HepG2 (cell line): ENCODE measurements around the gene OVOL2. TPM values are rescaled to one million over a fixed set of nuclear protein-coding genes. Genes with fewer than 3 reads are reported as not detected.

Experiments
- ATAC-seq: fragments of 200-7000 bp; cut with Tn5 transposase; 3 replicates; pipeline ENCODE4 v1.9.1; 2020; ENCODE audit warnings: mild to moderate bottlenecking, moderate library complexity
- BruUV-seq: library from RNA; stranded (reverse); fragments of 400-500 nt; replicated peaks from 2 replicates; lab custom pipeline; 2021; lab: Mats Ljungman, UMichigan
- CTCF ChIA-PET: fragments of 300-600 bp; formaldehyde crosslinking; extraction: SDS; loops from one replicate; lab custom pipeline; 2021; ENCODE audit warnings: low total read pairs, inconsistent platforms, low intra/inter-chr PET ratio; lab: Yijun Ruan, JAX
- POLR2A ChIA-PET: fragments of 350-600 bp; sonication (Branson Sonifier 250); formaldehyde crosslinking; loops from one replicate; lab custom pipeline; 2020; ENCODE audit warnings: antibody characterized with exemption, inconsistent platforms; lab: Yijun Ruan, JAX
- DNase-seq: peaks from one replicate; pipeline ENCODE4 v3.0.0-alpha.2; 2015; ENCODE audit warnings: low spot score
- FAIRE-seq: peaks from 3 replicates; lab custom pipeline; 2011; peaks lifted over from hg19 to GRCh38; lab: Jason Lieb, UNC
- H2AFZ ChIP-seq: one replicate; pipeline ENCODE4 v1.6.1; 2011; ENCODE audit warnings: low read length, inconsistent platforms
- H3K27ac ChIP-seq: fragments of 300-600 bp; 3 replicates; pipeline ENCODE4 v1.8.0; 2011; ENCODE audit warnings: mixed run types, mild to moderate bottlenecking, mixed read lengths, low read length, inconsistent platforms; ENCODE audit not compliant: insufficient read depth; ENCODE audit errors: extremely low read length
- H3K27me3 ChIP-seq, 2 experiments: fragments of 200-600 bp in 1 of 2; 2 replicates in 1 of 2; 3 replicates in 1 of 2; pipeline versions ENCODE4 v1.6.0 to v1.8.0; 2011; ENCODE audit warnings: low read length in 2 of 2, mild to moderate bottlenecking in 2 of 2, moderate library complexity in 2 of 2, inconsistent platforms in 1 of 2; ENCODE audit not compliant: insufficient read depth in 2 of 2, control insufficient read depth in 1 of 2
- H3K36me3 ChIP-seq, 2 experiments: fragments of 200-600 bp in 1 of 2; replicated peaks in 1 of 2; 2 replicates in 1 of 2; 3 replicates in 1 of 2; pipeline versions ENCODE4 v1.5.1 to v1.8.0; 2011; ENCODE audit warnings: low read length in 2 of 2, inconsistent platforms in 1 of 2; ENCODE audit not compliant: insufficient read depth in 2 of 2, control insufficient read depth in 1 of 2
- H3K4me1 ChIP-seq: 2 replicates; pipeline ENCODE4 v1.5.1; 2012; ENCODE audit warnings: low read length, inconsistent platforms; ENCODE audit not compliant: insufficient read depth
- H3K4me2 ChIP-seq: 2 replicates; pipeline ENCODE4 v1.6.0; 2011; ENCODE audit warnings: low read depth, low read length, inconsistent platforms
- H3K4me3 ChIP-seq, 3 experiments: fragments of 200-600 bp in 1 of 3; sonication (generic), shearing (Covaris generic) in 1 of 3; replicated peaks in 1 of 3; 2 replicates each; pipeline ENCODE4 v1.5.1; 2011 to 2016; ENCODE audit warnings: low read length in 3 of 3, inconsistent platforms in 2 of 3, low read depth in 2 of 3, mild to moderate bottlenecking in 2 of 3, control low read depth in 1 of 3, mixed read lengths in 1 of 3; ENCODE audit not compliant: insufficient read depth in 1 of 3
- H3K79me2 ChIP-seq: one replicate; pipeline ENCODE4 v1.6.1; 2011; ENCODE audit warnings: low read length, inconsistent platforms; ENCODE audit not compliant: insufficient read depth
- H3K9ac ChIP-seq: 2 replicates; pipeline ENCODE4 v1.6.0; 2011; ENCODE audit warnings: mild to moderate bottlenecking, low read depth, low read length, inconsistent platforms; ENCODE audit not compliant: insufficient read depth
- H3K9me3 ChIP-seq: 2 replicates; pipeline ENCODE4 v1.5.1; 2012; ENCODE audit warnings: mild to moderate bottlenecking, low read length
- H4K20me1 ChIP-seq: 2 replicates; pipeline ENCODE4 v1.6.0; 2011; ENCODE audit warnings: inconsistent platforms, mild to moderate bottlenecking, low read length, moderate library complexity; ENCODE audit not compliant: insufficient read depth
- ATF7-NPFF ChIP-seq: sonication (generic); formaldehyde crosslinking; IDR thresholded peaks from 2 replicates; pipeline ENCODE4 v1.8.1; 2023; ENCODE audit warnings: mild to moderate bottlenecking, low read depth, missing genetic modification reagents, moderate library complexity
- GABPB1 ChIP-seq: IDR thresholded peaks from 2 replicates; pipeline ENCODE4 v1.6.1; 2016; ENCODE audit warnings: mild to moderate bottlenecking, missing genetic modification reagents, moderate library complexity, missing compliant biosample characterization
- JUND ChIP-seq: sonication (generic); formaldehyde crosslinking; IDR thresholded peaks from 2 replicates; pipeline ENCODE4 v1.8.0; 2022; ENCODE audit warnings: mild to moderate bottlenecking, missing genetic modification reagents
- MXD1 ChIP-seq: sonication (generic); formaldehyde crosslinking; IDR thresholded peaks from 2 replicates; pipeline ENCODE4 v1.4.0; 2020; ENCODE audit warnings: mild to moderate bottlenecking, missing genetic modification reagents
- RNF2 ChIP-seq: fragments of 450-650 bp; conservative IDR thresholded peaks from 2 replicates; pipeline ENCODE4 v1.6.1; 2016; ENCODE audit warnings: low read depth
- STAG1 ChIP-seq: sonication (generic); formaldehyde crosslinking; IDR thresholded peaks from 2 replicates; pipeline ENCODE4 v1.4.0; 2020; ENCODE audit warnings: missing genetic modification reagents
- ZNF296 ChIP-seq: sonication (generic); formaldehyde crosslinking; conservative IDR thresholded peaks from 2 replicates; pipeline ENCODE4 v1.5.0; 2020; ENCODE audit warnings: mild to moderate bottlenecking, missing genetic modification reagents
- ZNF652 ChIP-seq: IDR thresholded peaks from 2 replicates; pipeline ENCODE4 v1.6.1; 2016; ENCODE audit warnings: low read depth, borderline replicate concordance
- ZNF687 ChIP-seq: sonication (generic); formaldehyde crosslinking; IDR thresholded peaks from 2 replicates; pipeline ENCODE4 v1.5.1; 2020; ENCODE audit warnings: mild to moderate bottlenecking, missing genetic modification reagents, moderate library complexity
- WGBS: methylation state at CpG from one replicate; pipeline ENCODE4 v1.1.6; 2017; ENCODE audit warnings: low lambda C conversion rate; 5-methylcytosine and 5-hydroxymethylcytosine counted together
- in situ Hi-C: cut with HindIII; loops from 2 replicates; pipeline ENCODE4 v1.10.0; 2017; ENCODE audit warnings: low pct_unique_long_range_greater_than_20kb; ENCODE audit not compliant: extremely low pct_ligation_motif_present
- intact Hi-C: fragments of 100-400 bp; cut with micrococcal nuclease; formaldehyde crosslinking; loops from one replicate; pipeline ENCODE4 v1.10.0; 2022; ENCODE audit not compliant: unreplicated experiment
- polyA plus RNA-seq, 8 experiments: library from polyadenylated mRNA; depleted of rRNA in 3 of 8; stranded (reverse) in 7 of 8; unstranded in 1 of 8; fragments of >200 nt; fragmentation: Illumina TruSeq in 4 of 8; extraction: Trizol in 4 of 8; gene quantifications; 2 replicates each; pipeline versions ENCODE4 v1.2.1 to v1.2.3, GENCODE V29; 2011 to 2016; ENCODE audit warnings: low read depth in 4 of 8, missing spikeins in 1 of 8, mixed read lengths in 1 of 8; ENCODE audit not compliant: insufficient read depth in 1 of 8
- total RNA-seq, 5 experiments: library from RNA; depleted of rRNA; stranded (reverse); fragments of >200 nt; fragmentation: Illumina TruSeq; extraction: Trizol; gene quantifications; 2 replicates each; pipeline ENCODE4 v1.2.3, GENCODE V29; 2016; ENCODE audit warnings: low read depth in 1 of 5

OVOL2 gene
- total and polyA plus RNA-seq, 2 of the 13 experiments (the other 11 are each of a cell fraction or from before 2014, with no cell fraction given), result 0.20 to 0.31 TPM

GRCh38 chr20:18018100-18018499 lies 39.6 kb downstream of the OVOL2 start:
- Histone ChIP-seq H3K9me3 (no peaks in the 10 kb centered on the region), H3K36me3 (no peaks in the 10 kb centered on the region), H3K4me3 (no peak overlapping the region), H3K9ac (no peak overlapping the region), H3K27ac (no peak overlapping the region), H4K20me1 (no peaks in the 10 kb centered on the region), H3K4me1 (no peaks in the 10 kb centered on the region), H3K79me2 (no peaks in the 10 kb centered on the region), H3K27me3 (peaks cover 2 to 15% of the 10 kb centered on the region in 2 experiments; a peak in 3 of 5 replicates), H2AFZ (no peak overlapping the region), H3K4me2 (no peak overlapping the region)
- intact Hi-C loops, result no loop called here
- POLR2A ChIA-PET, result no interaction called here
- in situ Hi-C loops, result no loop called here
- CTCF ChIA-PET, result interaction anchor here (0.6 kb wide), 1 partner anchor 120 kb away, joined by 3 read pairs; no protein-coding TSS in a partner anchor
- no peak for DNase-seq
- WGBS, result 50% methylated on average over 10 of the region's 10 CpGs
- ATAC-seq, result no peak
- FAIRE-seq, result no peak
- no TSS peak for BruUV-seq
- TF ChIP-seq MXD1 (CRISPR knock-in tag) (no peak), ZNF687 (CRISPR knock-in tag) (no peak), RNF2 (no peak), ZNF296 (CRISPR knock-in tag) (no peak), STAG1 (no peak), ATF7-NPFF (CRISPR knock-in tag) (no peak), JUND (no peak), ZNF652 (CRISPR knock-in tag) (no peak), GABPB1 (CRISPR knock-in tag) (no peak)
